K562 (cell line): ENCODE data around the gene RBFOX1. TPM values are rescaled to one million over a fixed set of nuclear protein-coding genes. Genes with fewer than 3 reads are reported as not detected.

Experiments
- ATAC-seq: fragments of 200-7000 bp; cut with Tn5 transposase; 3 replicates; pipeline ENCODE4 v1.9.1; 2020; ENCODE audit warnings: moderate library complexity
- BruUV-seq: library from RNA; stranded (reverse); fragments of 400-500 nt; replicated peaks from 2 replicates; lab custom pipeline; 2021; lab: Mats Ljungman, UMichigan
- CTCF ChIA-PET: fragments of 300-600 bp; formaldehyde crosslinking; extraction: SDS; loops from one replicate; lab custom pipeline; 2021; ENCODE audit warnings: low intra/inter-chr PET ratio; lab: Yijun Ruan, JAX
- POLR2A ChIA-PET: fragments of 300-600, 350-650 bp; sonication (Branson Sonifier 250); formaldehyde crosslinking; extraction: SDS; loops from one replicate; lab custom pipeline; 2021; ENCODE audit warnings: antibody characterized with exemption, inconsistent platforms; lab: Yijun Ruan, JAX
- DNase-seq, 4 experiments: peaks; one replicate each; pipeline versions ENCODE4 v3.0.0 to v3.0.0-alpha.2; 2011 to 2018; ENCODE audit warnings: low spot score in 3 of 4, mixed read lengths in 3 of 4; ENCODE audit errors: extremely low read depth in 1 of 4
- FAIRE-seq: peaks from 2 replicates; lab custom pipeline; 2011; peaks lifted over from hg19 to GRCh38; lab: Jason Lieb, UNC
- H2AFZ ChIP-seq: 2 replicates; pipeline ENCODE4 v1.6.0; 2011; ENCODE audit warnings: low read depth, low read length, control low read depth, inconsistent platforms
- H3K27ac ChIP-seq: fragments of 200-600 bp; 3 replicates; pipeline ENCODE4 v1.8.0; 2011; ENCODE audit warnings: low read depth, mild to moderate bottlenecking, control low read depth, inconsistent platforms, low read length, moderate library complexity, mixed read lengths; ENCODE audit errors: extremely low read depth
- H3K27me3 ChIP-seq, 2 experiments: fragments of 300-600 bp in 1 of 2; 2 replicates in 1 of 2; 3 replicates in 1 of 2; pipeline versions ENCODE4 v1.6.0 to v1.8.0; 2011; ENCODE audit warnings: inconsistent platforms in 2 of 2, low read length in 2 of 2, mild to moderate bottlenecking in 1 of 2, mixed read lengths in 1 of 2, moderate library complexity in 1 of 2; ENCODE audit not compliant: control insufficient read depth in 2 of 2, insufficient read depth in 2 of 2
- H3K36me3 ChIP-seq: fragments of 300-600 bp; 3 replicates; pipeline ENCODE4 v1.8.0; 2011; ENCODE audit warnings: mild to moderate bottlenecking, low read length, inconsistent platforms; ENCODE audit not compliant: control insufficient read depth, insufficient read depth
- H3K4me1 ChIP-seq, 2 experiments: fragments of 200-600 bp in 1 of 2; replicated peaks in 1 of 2; 2 replicates in 1 of 2; 3 replicates in 1 of 2; pipeline versions ENCODE4 v1.5.1 to v1.8.0; 2011; ENCODE audit warnings: inconsistent platforms in 2 of 2, low read length in 2 of 2, mild to moderate bottlenecking in 1 of 2, mixed read lengths in 1 of 2, moderate library complexity in 1 of 2; ENCODE audit not compliant: control insufficient read depth in 2 of 2, insufficient read depth in 2 of 2
- H3K4me2 ChIP-seq: 2 replicates; pipeline ENCODE4 v1.6.1; 2011; ENCODE audit warnings: low read length, control low read depth, inconsistent platforms, mixed read lengths; ENCODE audit not compliant: insufficient read depth
- H3K4me3 ChIP-seq: fragments of 200-600 bp; sonication (generic), shearing (Covaris generic); 2 replicates; pipeline ENCODE4 v1.5.1; 2016; ENCODE audit warnings: control low read depth, inconsistent platforms
- H3K79me2 ChIP-seq: fragments of 200-600 bp; 3 replicates; pipeline ENCODE4 v1.8.0; 2011; ENCODE audit warnings: low read length, inconsistent platforms; ENCODE audit not compliant: control insufficient read depth, insufficient read depth
- H3K9ac ChIP-seq, 2 experiments: 2 replicates each; pipeline versions ENCODE4 v1.6.0 to v1.6.1; 2011; ENCODE audit warnings: low read depth in 2 of 2, low read length in 2 of 2, control low read depth in 1 of 2, inconsistent platforms in 1 of 2, mild to moderate bottlenecking in 1 of 2, mixed read lengths in 1 of 2; ENCODE audit not compliant: insufficient read depth in 1 of 2
- H3K9me1 ChIP-seq: one replicate; pipeline ENCODE4 v1.6.0; 2011; ENCODE audit warnings: inconsistent platforms, mild to moderate bottlenecking, low read length, moderate library complexity; ENCODE audit not compliant: control insufficient read depth, insufficient read depth
- H3K9me3 ChIP-seq: replicated peaks from 2 replicates; pipeline ENCODE4 v1.5.1; 2011; ENCODE audit warnings: low read depth, low read length, inconsistent platforms; ENCODE audit not compliant: control insufficient read depth, insufficient read depth
- H4K20me1 ChIP-seq: replicated peaks from 2 replicates; pipeline ENCODE4 v1.6.1; 2011; ENCODE audit warnings: low read length, inconsistent platforms, mixed read lengths; ENCODE audit not compliant: control insufficient read depth, insufficient read depth
- CAMTA2 ChIP-seq: fragments of 250-450 bp; sonication (Bioruptor Pico); conservative IDR thresholded peaks from 2 replicates; pipeline ENCODE4 v1.5.1; 2022
- ELF2 ChIP-seq: fragments of 250-450 bp; sonication (Bioruptor Pico); IDR thresholded peaks from 2 replicates; pipeline ENCODE4 v1.5.0; 2021; ENCODE audit warnings: mild to moderate bottlenecking
- HSF4 ChIP-seq: fragments of 250-450 bp; sonication (Bioruptor Pico); IDR thresholded peaks from 2 replicates; pipeline ENCODE4 v2.1.2; 2022; ENCODE audit warnings: mild to moderate bottlenecking, moderate library complexity, borderline replicate concordance
- MEIS2 ChIP-seq: fragments of 450-650 bp; IDR thresholded peaks from 2 replicates; pipeline ENCODE4 v1.6.1; 2014; ENCODE audit warnings: mild to moderate bottlenecking; ENCODE audit not compliant: partially characterized antibody
- POU5F1 ChIP-seq: fragments of 150-350 bp; IDR thresholded peaks from 2 replicates; pipeline ENCODE4 v1.6.1; 2014; ENCODE audit warnings: borderline replicate concordance, low read length, low read depth, mild to moderate bottlenecking; ENCODE audit not compliant: partially characterized antibody
- SMC3 ChIP-seq: conservative IDR thresholded peaks from 2 replicates; pipeline ENCODE4 v1.6.1; 2011; ENCODE audit warnings: low read depth, low read length, improper control_type of control experiment; ENCODE audit not compliant: insufficient read depth
- TCFL5 ChIP-seq: fragments of 250-450 bp; sonication (Bioruptor Pico); conservative IDR thresholded peaks from 2 replicates; pipeline ENCODE4 v1.6.1; 2021; ENCODE audit warnings: mild to moderate bottlenecking, moderate library complexity, matching md5 sums
- ZBTB1 ChIP-seq: sonication (generic); formaldehyde crosslinking; IDR thresholded peaks from 2 replicates; pipeline ENCODE4 v1.8.1; 2023; ENCODE audit warnings: missing genetic modification reagents, low read depth, mild to moderate bottlenecking, borderline replicate concordance
- ZNF41 ChIP-seq: fragments of 250-450 bp; sonication (Bioruptor Pico); conservative IDR thresholded peaks from 2 replicates; pipeline ENCODE4 v1.4.0; 2020; ENCODE audit warnings: mild to moderate bottlenecking
- WGBS: fragments of 100-300 bp; shearing (Covaris generic); methylation state at CpG from one replicate; pipeline ENCODE4 v1.1.6; 2016; ENCODE audit warnings: low coverage, mixed read lengths; ENCODE audit not compliant: insufficient coverage; ENCODE audit errors: missing lambda C conversion rate; 5-methylcytosine and 5-hydroxymethylcytosine counted together
- in situ Hi-C: fragments of 300-500 bp; cut with MboI; formaldehyde crosslinking; loops from 4 replicates; pipeline ENCODE4 v1.15.0; 2018; ENCODE audit warnings: inconsistent platforms, mixed read lengths
- intact Hi-C: fragments of 100-400 bp; cut with micrococcal nuclease; formaldehyde crosslinking; loops from 2 replicates; pipeline ENCODE4 v1.14.2; 2022
- polyA plus RNA-seq, 8 experiments: library from polyadenylated mRNA; depleted of rRNA in 4 of 8; stranded (reverse) in 5 of 8; unstranded in 3 of 8; fragments of >200 nt; fragmentation: Nextera tagmentation in 2 of 8; fragmentation: Illumina TruSeq in 1 of 8; extraction: Ambion mirVana in 2 of 8; extraction: Trizol in 1 of 8; gene quantifications; 2 replicates each; pipeline versions ENCODE4 v1.2.1 to v1.2.3, GENCODE V29; 2011 to 2014; ENCODE audit warnings: inconsistent platforms in 1 of 8, missing spikeins in 1 of 8
- total RNA-seq, 7 experiments: library from RNA; depleted of rRNA in 6 of 7; stranded (reverse); fragments of >200 nt in 6 of 7; fragmentation: Illumina TruSeq in 2 of 7; extraction: Trizol in 2 of 7; gene quantifications; 2 replicates each; pipeline versions ENCODE4 v1.2.1 to v1.2.3, GENCODE V29; 2011 to 2021; ENCODE audit warnings: low replicate concordance in 1 of 7
- TF ChIP-seq, protein P1 (sequence below): fragments of 450-650 bp; IDR thresholded peaks from 2 replicates; pipeline ENCODE4 v1.6.1; 2014; ENCODE audit warnings: low read depth, mild to moderate bottlenecking, moderate library complexity, borderline replicate concordance
- TF ChIP-seq, protein P2 (sequence below), 2 experiments: fragments of 450-650 bp in 1 of 2; IDR thresholded peaks; 2 replicates each; pipeline ENCODE4 v1.6.1; 2011 to 2017; ENCODE audit warnings: low read depth in 2 of 2, antibody characterized with exemption in 1 of 2, borderline replicate concordance in 1 of 2, low read length in 1 of 2, mild to moderate bottlenecking in 1 of 2, mixed read lengths in 1 of 2; ENCODE audit not compliant: control insufficient read depth in 1 of 2
- TF ChIP-seq, protein P3 (sequence below): fragments of 250-450 bp; sonication (Bioruptor Pico); IDR thresholded peaks from 2 replicates; pipeline ENCODE4 v1.5.0; 2021

The RBFOX1 gene
- total and polyA plus RNA-seq, 9 of the 15 experiments (the other 6 are each of a cell fraction or from before 2014, with no cell fraction given), result 0.03 TPM; not detected in 8

DNA sequence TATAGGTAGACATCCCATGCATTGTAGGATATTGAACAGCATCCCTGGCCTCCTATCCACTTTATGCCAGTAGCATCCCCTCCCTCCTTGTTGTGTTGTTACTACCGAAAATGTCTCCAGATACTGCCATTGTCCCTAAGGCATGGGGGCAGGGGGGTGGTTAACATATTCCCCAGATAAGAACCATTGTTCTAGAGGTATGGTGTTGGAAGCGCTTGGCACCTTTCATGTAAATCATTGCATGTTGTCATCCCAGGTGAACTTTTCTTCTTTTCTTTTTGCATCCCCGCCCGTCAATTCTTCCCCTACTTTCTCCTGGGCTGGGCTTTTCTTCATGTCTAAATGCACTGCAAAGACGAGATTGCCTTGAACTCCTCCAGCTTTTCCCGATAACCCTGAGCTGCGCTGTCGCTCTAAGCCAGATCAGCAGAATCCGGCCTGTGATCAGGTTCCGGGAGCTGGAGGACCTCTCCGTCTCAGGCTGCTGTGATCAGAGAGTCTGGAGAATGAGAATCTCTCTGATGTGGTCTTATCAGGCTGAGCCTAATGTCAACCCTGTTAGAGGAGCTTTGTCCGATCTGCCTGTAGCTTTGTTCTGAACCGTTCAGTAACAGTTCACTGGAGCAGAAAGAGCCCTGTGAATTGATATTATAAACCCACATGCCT lies 76.2 kb downstream of the RBFOX1 start:
- Histone ChIP-seq H3K9ac (no peak overlapping the region), H3K27me3 (peaks cover 12 to 21% of the 10 kb centered on the region in 2 experiments; a peak in 3 of 5 replicates), H3K9me3 (no peaks in the 10 kb centered on the region), H3K79me2 (no peaks in the 10 kb centered on the region), H3K4me3 (no peak overlapping the region), H3K9me1 (no peaks in the 10 kb centered on the region), H4K20me1 (no peaks in the 10 kb centered on the region; the same call in 1 of the 2 replicates), H3K36me3 (no peaks in the 10 kb centered on the region), H3K4me1 (no peaks in the 10 kb centered on the region), H2AFZ (no peak overlapping the region), H3K27ac (no peak overlapping the region), H3K4me2 (no peak overlapping the region)
- 2% methylated on average over 13 of the region's 13 CpGs for WGBS
- intact Hi-C loops (no loop called here), in situ Hi-C loops (no loop called here)
- FAIRE-seq (no peak), DNase-seq (no peak), ATAC-seq (no peak)
- CTCF ChIA-PET, result no interaction called here
- no TSS peak for BruUV-seq
- TF ChIP-seq, protein P1, sequence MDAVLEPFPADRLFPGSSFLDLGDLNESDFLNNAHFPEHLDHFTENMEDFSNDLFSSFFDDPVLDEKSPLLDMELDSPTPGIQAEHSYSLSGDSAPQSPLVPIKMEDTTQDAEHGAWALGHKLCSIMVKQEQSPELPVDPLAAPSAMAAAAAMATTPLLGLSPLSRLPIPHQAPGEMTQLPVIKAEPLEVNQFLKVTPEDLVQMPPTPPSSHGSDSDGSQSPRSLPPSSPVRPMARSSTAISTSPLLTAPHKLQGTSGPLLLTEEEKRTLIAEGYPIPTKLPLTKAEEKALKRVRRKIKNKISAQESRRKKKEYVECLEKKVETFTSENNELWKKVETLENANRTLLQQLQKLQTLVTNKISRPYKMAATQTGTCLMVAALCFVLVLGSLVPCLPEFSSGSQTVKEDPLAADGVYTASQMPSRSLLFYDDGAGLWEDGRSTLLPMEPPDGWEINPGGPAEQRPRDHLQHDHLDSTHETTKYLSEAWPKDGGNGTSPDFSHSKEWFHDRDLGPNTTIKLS, result no peak
- TF ChIP-seq TCFL5 (CRISPR knock-in tag), result no peak
- no peak for TF ChIP-seq SMC3
- TF ChIP-seq, protein P2, sequence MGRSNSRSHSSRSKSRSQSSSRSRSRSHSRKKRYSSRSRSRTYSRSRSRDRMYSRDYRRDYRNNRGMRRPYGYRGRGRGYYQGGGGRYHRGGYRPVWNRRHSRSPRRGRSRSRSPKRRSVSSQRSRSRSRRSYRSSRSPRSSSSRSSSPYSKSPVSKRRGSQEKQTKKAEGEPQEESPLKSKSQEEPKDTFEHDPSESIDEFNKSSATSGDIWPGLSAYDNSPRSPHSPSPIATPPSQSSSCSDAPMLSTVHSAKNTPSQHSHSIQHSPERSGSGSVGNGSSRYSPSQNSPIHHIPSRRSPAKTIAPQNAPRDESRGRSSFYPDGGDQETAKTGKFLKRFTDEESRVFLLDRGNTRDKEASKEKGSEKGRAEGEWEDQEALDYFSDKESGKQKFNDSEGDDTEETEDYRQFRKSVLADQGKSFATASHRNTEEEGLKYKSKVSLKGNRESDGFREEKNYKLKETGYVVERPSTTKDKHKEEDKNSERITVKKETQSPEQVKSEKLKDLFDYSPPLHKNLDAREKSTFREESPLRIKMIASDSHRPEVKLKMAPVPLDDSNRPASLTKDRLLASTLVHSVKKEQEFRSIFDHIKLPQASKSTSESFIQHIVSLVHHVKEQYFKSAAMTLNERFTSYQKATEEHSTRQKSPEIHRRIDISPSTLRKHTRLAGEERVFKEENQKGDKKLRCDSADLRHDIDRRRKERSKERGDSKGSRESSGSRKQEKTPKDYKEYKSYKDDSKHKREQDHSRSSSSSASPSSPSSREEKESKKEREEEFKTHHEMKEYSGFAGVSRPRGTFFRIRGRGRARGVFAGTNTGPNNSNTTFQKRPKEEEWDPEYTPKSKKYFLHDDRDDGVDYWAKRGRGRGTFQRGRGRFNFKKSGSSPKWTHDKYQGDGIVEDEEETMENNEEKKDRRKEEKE (IDR thresholded peaks at IDR 0.05; ENCODE audit: borderline replicate concordance in 1 of 2, control insufficient read depth in 1 of 2, low read depth in 2 of 2, low read length in 1 of 2), result no peak
- TF ChIP-seq CAMTA2 (CRISPR knock-in tag), result no peak
- TF ChIP-seq MEIS2, result no peak
- TF ChIP-seq HSF4, result no peak
- no peak for TF ChIP-seq ZBTB1 (CRISPR knock-in tag)
- TF ChIP-seq ZNF41 (CRISPR knock-in tag), result no peak
- TF ChIP-seq, protein P3, sequence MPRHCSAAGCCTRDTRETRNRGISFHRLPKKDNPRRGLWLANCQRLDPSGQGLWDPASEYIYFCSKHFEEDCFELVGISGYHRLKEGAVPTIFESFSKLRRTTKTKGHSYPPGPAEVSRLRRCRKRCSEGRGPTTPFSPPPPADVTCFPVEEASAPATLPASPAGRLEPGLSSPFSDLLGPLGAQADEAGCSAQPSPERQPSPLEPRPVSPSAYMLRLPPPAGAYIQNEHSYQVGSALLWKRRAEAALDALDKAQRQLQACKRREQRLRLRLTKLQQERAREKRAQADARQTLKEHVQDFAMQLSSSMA (CRISPR knock-in tag), result no peak
- TF ChIP-seq ELF2 (CRISPR knock-in tag), result no peak
- no peak for TF ChIP-seq POU5F1
- POLR2A ChIA-PET, result interaction anchor here (0.5 kb wide), 1 partner anchor 10 kb away, joined by 4 read pairs; no protein-coding TSS in a partner anchor
